Parathyroid adenoma (tissue), 2 donors: ENCODE measurements around the gene FBN2.
"Not testable (repeated sequence)": the region's sequence is repeated elsewhere in the genome, so short reads cannot be mapped to it uniquely, and the experiment has no call there.

ENCODE experiments used
- H2AFZ ChIP-seq: fragments of 300-600 bp; sonication (generic); one replicate; pipeline ENCODE4 v1.7.0; 2017; ENCODE audit warnings: antibody characterized with exemption, mild to moderate bottlenecking
- H3K27ac ChIP-seq: fragments of 300-600 bp; sonication (generic); one replicate; pipeline ENCODE4 v1.7.0; 2017
- H3K27me3 ChIP-seq: fragments of 300-600 bp; sonication (generic); one replicate; pipeline ENCODE4 v1.7.0; 2017; ENCODE audit warnings: low read length; ENCODE audit not compliant: control insufficient read depth, insufficient read depth
- H3K36me3 ChIP-seq: fragments of 300-600 bp; sonication (generic); one replicate; pipeline ENCODE4 v1.7.0; 2017; ENCODE audit warnings: low read length; ENCODE audit not compliant: control insufficient read depth, insufficient read depth
- H3K4me1 ChIP-seq: fragments of 300-600 bp; sonication (generic); one replicate; pipeline ENCODE4 v1.7.0; 2017; ENCODE audit warnings: control low read depth
- H3K4me2 ChIP-seq: fragments of 300-600 bp; sonication (generic); one replicate; pipeline ENCODE4 v1.7.0; 2017; ENCODE audit warnings: low read length
- H3K4me3 ChIP-seq: fragments of 300-600 bp; sonication (generic); one replicate; pipeline ENCODE4 v1.7.0; 2017; ENCODE audit warnings: low read depth, low read length
- H3K79me2 ChIP-seq: fragments of 300-600 bp; sonication (generic); one replicate; pipeline ENCODE4 v1.7.0; 2017; ENCODE audit warnings: control low read depth
- H3K9ac ChIP-seq: fragments of 300-600 bp; sonication (generic); one replicate; pipeline ENCODE4 v1.7.0; 2017; ENCODE audit warnings: mild to moderate bottlenecking
- H3K9me3 ChIP-seq: fragments of 300-600 bp; sonication (generic); one replicate; pipeline ENCODE4 v1.7.0; 2017; ENCODE audit warnings: low read length; ENCODE audit not compliant: control insufficient read depth
- TF ChIP-seq, protein P1 (sequence below): fragments of 300-600 bp; sonication (generic); IDR thresholded peaks from one replicate; pipeline ENCODE4 v1.7.0; 2017; ENCODE audit warnings: antibody characterized with exemption, mild to moderate bottlenecking
- donor health status: primary hyperparathyroidism.

Gene FBN2

GRCh38 chr5:128328446-128328845 is 209.6 kb downstream of the FBN2 start:
- TF ChIP-seq, protein P1, sequence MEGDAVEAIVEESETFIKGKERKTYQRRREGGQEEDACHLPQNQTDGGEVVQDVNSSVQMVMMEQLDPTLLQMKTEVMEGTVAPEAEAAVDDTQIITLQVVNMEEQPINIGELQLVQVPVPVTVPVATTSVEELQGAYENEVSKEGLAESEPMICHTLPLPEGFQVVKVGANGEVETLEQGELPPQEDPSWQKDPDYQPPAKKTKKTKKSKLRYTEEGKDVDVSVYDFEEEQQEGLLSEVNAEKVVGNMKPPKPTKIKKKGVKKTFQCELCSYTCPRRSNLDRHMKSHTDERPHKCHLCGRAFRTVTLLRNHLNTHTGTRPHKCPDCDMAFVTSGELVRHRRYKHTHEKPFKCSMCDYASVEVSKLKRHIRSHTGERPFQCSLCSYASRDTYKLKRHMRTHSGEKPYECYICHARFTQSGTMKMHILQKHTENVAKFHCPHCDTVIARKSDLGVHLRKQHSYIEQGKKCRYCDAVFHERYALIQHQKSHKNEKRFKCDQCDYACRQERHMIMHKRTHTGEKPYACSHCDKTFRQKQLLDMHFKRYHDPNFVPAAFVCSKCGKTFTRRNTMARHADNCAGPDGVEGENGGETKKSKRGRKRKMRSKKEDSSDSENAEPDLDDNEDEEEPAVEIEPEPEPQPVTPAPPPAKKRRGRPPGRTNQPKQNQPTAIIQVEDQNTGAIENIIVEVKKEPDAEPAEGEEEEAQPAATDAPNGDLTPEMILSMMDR = no peak
- H3K9ac ChIP-seq = no peak overlapping the region
- no peak overlapping the region for H3K4me3 ChIP-seq
- H2AFZ ChIP-seq = no peak overlapping the region
- H3K27me3 ChIP-seq = no peaks in the 10 kb centered on the region
- no peaks in the 10 kb centered on the region for H3K9me3 ChIP-seq
- no peaks in the 10 kb centered on the region for H3K36me3 ChIP-seq
- H3K27ac ChIP-seq = no peak overlapping the region
- no peaks in the 10 kb centered on the region for H3K79me2 ChIP-seq
- H3K4me1 ChIP-seq = no peaks in the 10 kb centered on the region
- H3K4me2 ChIP-seq = no peak overlapping the region

GRCh38 chr5:128328007-128328406 is 210.0 kb downstream of the FBN2 start:
- Histone ChIP-seq H3K4me1 (no peaks in the 10 kb centered on the region), H3K4me3 (no peak overlapping the region), H3K27me3 (no peaks in the 10 kb centered on the region), H3K36me3 (no peaks in the 10 kb centered on the region), H3K79me2 (no peaks in the 10 kb centered on the region), H2AFZ (no peak overlapping the region), H3K9ac (no peak overlapping the region), H3K27ac (no peak overlapping the region), H3K4me2 (no peak overlapping the region), H3K9me3 (no peaks in the 10 kb centered on the region)
- TF ChIP-seq, protein P1 = no peak

DNA sequence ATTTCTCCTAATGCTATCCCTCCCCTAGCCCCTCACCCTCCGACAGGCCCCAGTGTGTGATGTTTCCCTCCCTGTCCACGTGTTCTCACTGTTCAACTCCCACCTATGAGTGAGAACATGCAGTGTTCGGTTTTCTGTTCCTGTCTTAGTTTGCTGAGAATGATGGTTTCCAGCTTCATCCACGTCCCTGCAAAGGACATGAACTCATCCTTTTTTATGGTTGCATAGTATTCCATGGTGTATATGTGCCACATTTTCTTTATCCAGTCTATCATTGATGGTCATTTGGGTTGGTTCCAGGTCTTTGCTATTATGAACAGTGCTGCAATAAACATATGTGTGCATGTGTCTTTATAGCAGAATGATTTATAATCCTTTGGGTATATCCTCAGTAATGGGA is 216.6 kb downstream of the FBN2 start:
- H3K27me3 ChIP-seq, H3K4me2 ChIP-seq, H3K79me2 ChIP-seq, H2AFZ ChIP-seq, H3K36me3 ChIP-seq, H3K9ac ChIP-seq, H3K4me1 ChIP-seq, H3K27ac ChIP-seq, H3K9me3 ChIP-seq, H3K4me3 ChIP-seq: not testable (repeated sequence)

DNA sequence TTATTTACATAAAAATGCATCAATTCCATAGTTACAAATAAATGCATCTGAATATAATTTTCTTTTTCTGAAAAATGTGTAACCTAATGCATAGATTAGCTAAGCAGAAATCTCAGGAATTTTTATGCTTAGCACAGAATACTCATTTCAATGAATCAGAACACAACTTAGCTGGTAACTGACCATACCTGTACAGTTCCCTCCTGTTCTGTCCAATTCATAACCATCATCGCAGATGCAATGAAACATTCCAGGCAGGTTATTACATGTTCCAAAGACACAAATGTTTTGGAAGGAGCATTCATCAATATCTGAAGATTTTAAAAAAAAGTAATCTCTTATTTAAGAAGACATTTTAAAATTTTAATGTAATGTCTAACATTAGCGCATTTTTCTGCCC is 219.4 kb downstream of the FBN2 start:
- no peaks in the 10 kb centered on the region for H3K27me3 ChIP-seq
- no peaks in the 10 kb centered on the region for H3K79me2 ChIP-seq
- no peak overlapping the region for H2AFZ ChIP-seq
- H3K4me2 ChIP-seq = no peak overlapping the region
- no peak overlapping the region for H3K27ac ChIP-seq
- H3K9ac ChIP-seq = no peak overlapping the region
- no peaks in the 10 kb centered on the region for H3K36me3 ChIP-seq
- TF ChIP-seq, protein P1 = no peak
- H3K4me3 ChIP-seq = no peak overlapping the region
- H3K4me1 ChIP-seq = no peaks in the 10 kb centered on the region
- H3K9me3 ChIP-seq = no peaks in the 10 kb centered on the region

- H3K79me2 ChIP-seq = no peaks in the 10 kb centered on the region
- H3K4me2 ChIP-seq = no peak overlapping the region
- no peaks in the 10 kb centered on the region for H3K27me3 ChIP-seq
- no peaks in the 10 kb centered on the region for H3K9me3 ChIP-seq
- H3K36me3 ChIP-seq = no peaks in the 10 kb centered on the region
- TF ChIP-seq, protein P1 = no peak
- H2AFZ ChIP-seq = no peak overlapping the region
- no peak overlapping the region for H3K9ac ChIP-seq
- H3K27ac ChIP-seq = no peak overlapping the region
- no peaks in the 10 kb centered on the region for H3K4me1 ChIP-seq
- H3K4me3 ChIP-seq = no peak overlapping the region
These were observed 220.6 kb downstream of the FBN2 start for GRCh38 chr5:128317481-128317880.
